Sigmoid colon (tissue), 4 donors: Measurements from ENCODE around the gene PDCD7.
"Not testable (repeated sequence)": the region's sequence is repeated elsewhere in the genome, so short reads cannot be mapped to it uniquely, and the experiment has no call there.

ENCODE experiments used
- CTCF ChIP-seq, 4 experiments: fragments of 450-650 bp in 3 of 4; fragments of 200-600 bp in 1 of 4; IDR thresholded peaks; one replicate each; pipeline ENCODE4 v1.5.1; 2016 to 2019; ENCODE audit warnings: antibody characterized with exemption in 4 of 4, mild to moderate bottlenecking in 3 of 4, moderate library complexity in 2 of 4
- EP300 ChIP-seq, 4 donors: sonication (generic); formaldehyde crosslinking; IDR thresholded peaks; one replicate each; pipeline ENCODE4 v1.6.1; 2017; ENCODE audit warnings: antibody characterized with exemption in 4 of 4
- POLR2A ChIP-seq, 2 donors: fragments of 450-650 bp; IDR thresholded peaks; one replicate each; pipeline ENCODE4 v1.6.1; 2016; ENCODE audit warnings: antibody characterized with exemption in 2 of 2, mild to moderate bottlenecking in 2 of 2, moderate library complexity in 2 of 2

GRCh38 chr15:65093793-65094170 is 39.8 kb downstream of the PDCD7 start:
- TF ChIP-seq CTCF, POLR2A, EP300 (IDR thresholded peaks at IDR 0.05): not testable (repeated sequence)
